HG03378 (cell line): Measurements from ENCODE around the gene ZDHHC11.
"Not testable (repeated sequence)": the region's sequence is repeated elsewhere in the genome, so short reads cannot be mapped to it uniquely, and the experiment has no call there.

Experiments used
- ATAC-seq: cut with Tn5 transposase; IDR thresholded peaks from one replicate; pipeline ENCODE4 v1.9.1; 2021; ENCODE audit warnings: mild to moderate bottlenecking, moderate library complexity; ENCODE audit not compliant: unreplicated experiment

Gene ZDHHC11

GRCh38 chr5:750226-750625 lies 100.6 kb downstream of the ZDHHC11 start:
- not testable (repeated sequence) for ATAC-seq

- no peak for ATAC-seq
Observed at GRCh38 chr5:749101-749670, 101.6 kb downstream of the ZDHHC11 start.

- not testable (repeated sequence) for ATAC-seq
Observed at GRCh38 chr5:748011-748980, 102.5 kb downstream of the ZDHHC11 start.

- not testable (repeated sequence) for ATAC-seq
Observed at GRCh38 chr5:747303-747844, 103.4 kb downstream of the ZDHHC11 start.

GRCh38 chr5:746258-746761 lies 104.5 kb downstream of the ZDHHC11 start:
- no peak for ATAC-seq
